ENCODE measurements around the gene NPAS3.

DNA sequence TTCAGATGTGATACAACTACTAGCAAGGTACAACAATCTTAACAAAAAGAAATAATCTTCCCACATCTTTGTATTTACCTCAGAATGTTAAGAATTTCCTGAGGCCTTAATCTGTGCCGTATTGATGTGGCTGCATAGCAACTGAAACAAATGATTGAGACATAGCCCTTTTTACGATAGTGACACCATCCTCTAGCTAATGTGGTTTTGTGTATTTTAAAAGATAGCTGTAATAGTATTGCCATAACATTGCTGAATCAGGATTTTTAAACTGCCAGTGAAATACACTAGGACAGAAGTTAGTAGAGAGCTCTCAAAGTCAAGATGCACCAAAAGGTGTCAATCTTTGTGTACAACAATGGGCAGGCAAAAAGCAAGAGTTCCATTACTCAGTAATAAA lies 11.9 kb downstream of the NPAS3 start:
- TF ChIP-seq POLR2A (IDR thresholded peaks at IDR 0.05; ENCODE audit: low read length) (no peak), GATA1 (IDR thresholded peaks at IDR 0.05; ENCODE audit: low read depth, low read length) (no peak)

Measured in erythroblast (primary cell).